ENCODE measurements around the gene TUBG1.

- TF ChIP-seq CTCF (IDR thresholded peaks at IDR 0.05), result no peak
- TF ChIP-seq POLR2A (IDR thresholded peaks at IDR 0.05), result no peak
Observed at GRCh38 chr17:42623732-42624596, 14.5 kb downstream of the TUBG1 start.

Data from upper lobe of left lung (tissue), 4 donors.